Measurements from ENCODE around the gene CROCC. TPM values are rescaled to one million over a fixed set of nuclear protein-coding genes. Genes with fewer than 3 reads are reported as not detected.
"Not testable (repeated sequence)": the region's sequence is repeated elsewhere in the genome, so short reads cannot be mapped to it uniquely, and the experiment has no call there.

Gene CROCC
- total and polyA plus RNA-seq, 9 of the 15 experiments (the other 6 are each of a cell fraction or from before 2014, with no cell fraction given): 0.17 to 15.4 (median 7.6) TPM

GRCh38 chr1:16916036-16916880 lies 5.5 kb upstream of the CROCC start:
- H3K9ac ChIP-seq (ENCODE audit: insufficient read depth in 1 of 2, low read depth in 2 of 2, low read length in 2 of 2); FAIRE-seq; BruUV-seq (replicated peaks); H3K79me2 ChIP-seq (ENCODE audit: control insufficient read depth, insufficient read depth, low read length); H3K27me3 ChIP-seq (ENCODE audit: control insufficient read depth in 2 of 2, insufficient read depth in 2 of 2, low read length in 2 of 2); H3K9me1 ChIP-seq (ENCODE audit: control insufficient read depth, insufficient read depth, low read length); H2AFZ ChIP-seq (ENCODE audit: low read depth, low read length); ATAC-seq; H3K36me3 ChIP-seq (ENCODE audit: control insufficient read depth, insufficient read depth, low read length); H3K4me2 ChIP-seq (ENCODE audit: insufficient read depth, low read length); H3K9me3 ChIP-seq (replicated peaks; ENCODE audit: control insufficient read depth, insufficient read depth, low read depth, low read length); DNase-seq (ENCODE audit: extremely low read depth in 1 of 4, low spot score in 3 of 4); H3K4me3 ChIP-seq; H4K20me1 ChIP-seq (replicated peaks; ENCODE audit: control insufficient read depth, insufficient read depth, low read length); intact Hi-C loops (cut with micrococcal nuclease); H3K27ac ChIP-seq (ENCODE audit: extremely low read depth, low read depth, low read length): not testable (repeated sequence)
- POLR2A ChIA-PET: interaction anchor here (1.1 to 3.4 kb wide), 2 partner anchors 11 to 22 kb away, joined by 4 to 33 read pairs; no protein-coding TSS in a partner anchor
- H3K4me1 ChIP-seq (replicated peaks in 1 of 2; ENCODE audit: control insufficient read depth in 2 of 2, insufficient read depth in 2 of 2, low read length in 2 of 2): peaks cover 3 to 21% of the 10 kb centered on the region in 2 experiments; a peak in 4 of 5 replicates
- 0 out of 2 replicates have a peak, but pooled peaks have one; percentile 3 for TF ChIP-seq ZNF121 (CRISPR knock-in tag; conservative IDR thresholded peaks at IDR 0.05)
- 46% methylated on average over 10 of the region's 10 CpGs for WGBS (ENCODE audit: insufficient coverage, low coverage, missing lambda C conversion rate)
- in situ Hi-C loops (cut with MboI): loop anchor here (25.0 kb wide), 1 partner anchor 304 kb away; the partner anchor contains the start of gene NBPF1
- CTCF ChIA-PET (ENCODE audit: low intra/inter-chr PET ratio): interaction anchor here (0.6 kb wide), 1 partner anchor 128 kb away, joined by 3 read pairs; no protein-coding TSS in a partner anchor

DNA sequence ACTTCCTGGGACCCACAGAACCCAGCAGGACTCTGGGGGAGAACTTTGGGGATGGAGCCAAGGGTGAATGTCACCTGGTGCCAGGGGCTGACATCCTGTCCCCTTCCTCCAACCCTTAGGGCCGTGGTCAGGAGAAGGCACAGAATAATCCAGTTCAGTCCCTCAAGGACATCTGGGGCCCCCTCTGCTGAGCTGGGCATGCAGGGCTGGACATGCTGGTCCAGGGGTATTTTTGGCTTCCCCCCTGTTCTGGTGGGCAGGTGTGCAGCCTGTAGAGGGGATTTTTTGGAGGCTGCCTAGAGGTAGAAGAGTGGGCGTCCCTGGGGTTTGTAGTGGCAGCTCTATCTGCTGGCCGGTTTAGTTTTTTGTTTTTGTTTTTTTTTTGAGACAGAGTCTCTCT lies 3.4 kb upstream of the CROCC start:
- H4K20me1 ChIP-seq (replicated peaks; ENCODE audit: control insufficient read depth, insufficient read depth, low read length): no peaks in the 10 kb centered on the region; the same call in 1 of the 2 replicates
- DNase-seq (ENCODE audit: extremely low read depth in 1 of 4, low spot score in 3 of 4) (no peak), ATAC-seq (no peak), FAIRE-seq (no peak)
- H3K4me3 ChIP-seq: no peak overlapping the region
- intact Hi-C loops (cut with micrococcal nuclease) (no loop called here), in situ Hi-C loops (cut with MboI) (loop anchor here (25.0 kb wide), 1 partner anchor 306 kb away; the partner anchor contains the start of gene NBPF1)
- no TSS peak for BruUV-seq (replicated peaks)
- H2AFZ ChIP-seq (ENCODE audit: low read depth, low read length): no peak overlapping the region
- no peaks in the 10 kb centered on the region for H3K9me1 ChIP-seq (ENCODE audit: control insufficient read depth, insufficient read depth, low read length)
- CTCF ChIA-PET (ENCODE audit: low intra/inter-chr PET ratio): no interaction called here
- peak overlapping the region in 1 of 2 experiments; percentile 28; a peak in 1 of 4 replicates for H3K9ac ChIP-seq (ENCODE audit: insufficient read depth in 1 of 2, low read depth in 2 of 2, low read length in 2 of 2)
- H3K4me2 ChIP-seq (ENCODE audit: insufficient read depth, low read length): no peak overlapping the region
- H3K27me3 ChIP-seq (ENCODE audit: control insufficient read depth in 2 of 2, insufficient read depth in 2 of 2, low read length in 2 of 2): peaks cover 4 to 8% of the 10 kb centered on the region in 2 experiments; a peak in 2 of 5 replicates
- POLR2A ChIA-PET: interaction anchor here (1.3 kb wide), 1 partner anchor 13 kb away, joined by 11 read pairs; no protein-coding TSS in a partner anchor
- H3K27ac ChIP-seq (ENCODE audit: extremely low read depth, low read depth, low read length): no peak overlapping the region
- H3K36me3 ChIP-seq (ENCODE audit: control insufficient read depth, insufficient read depth, low read length): no peaks in the 10 kb centered on the region
- no peaks in the 10 kb centered on the region for H3K9me3 ChIP-seq (replicated peaks; ENCODE audit: control insufficient read depth, insufficient read depth, low read depth, low read length)
- H3K4me1 ChIP-seq (replicated peaks in 1 of 2; ENCODE audit: control insufficient read depth in 2 of 2, insufficient read depth in 2 of 2, low read length in 2 of 2): peaks cover 2 to 23% of the 10 kb centered on the region in 2 experiments; a peak in 4 of 5 replicates
- H3K79me2 ChIP-seq (ENCODE audit: control insufficient read depth, insufficient read depth, low read length): no peaks in the 10 kb centered on the region
- 21% methylated on average over 3 of the region's 3 CpGs for WGBS (ENCODE audit: insufficient coverage, low coverage, missing lambda C conversion rate)
- TF ChIP-seq ZNF175 (CRISPR knock-in tag; IDR thresholded peaks at IDR 0.05; ENCODE audit: low read depth) (no peak), MYC (IDR thresholded peaks at IDR 0.05; ENCODE audit: low read depth, low read length) (no peak), MYC (CRISPR knock-in tag; IDR thresholded peaks at IDR 0.05; ENCODE audit: borderline replicate concordance, low read depth) (no peak), TSC22D4 (tag; IDR thresholded peaks at IDR 0.05) (no peak), STAG1 (CRISPR knock-in tag; IDR thresholded peaks at IDR 0.05; ENCODE audit: borderline replicate concordance) (no peak), KDM5B (IDR thresholded peaks at IDR 0.05; ENCODE audit: insufficient replicate concordance, low read depth, low read length) (no peak), NCOR1 (IDR thresholded peaks at IDR 0.05) (no peak)
- TF ChIP-seq, protein P1, sequence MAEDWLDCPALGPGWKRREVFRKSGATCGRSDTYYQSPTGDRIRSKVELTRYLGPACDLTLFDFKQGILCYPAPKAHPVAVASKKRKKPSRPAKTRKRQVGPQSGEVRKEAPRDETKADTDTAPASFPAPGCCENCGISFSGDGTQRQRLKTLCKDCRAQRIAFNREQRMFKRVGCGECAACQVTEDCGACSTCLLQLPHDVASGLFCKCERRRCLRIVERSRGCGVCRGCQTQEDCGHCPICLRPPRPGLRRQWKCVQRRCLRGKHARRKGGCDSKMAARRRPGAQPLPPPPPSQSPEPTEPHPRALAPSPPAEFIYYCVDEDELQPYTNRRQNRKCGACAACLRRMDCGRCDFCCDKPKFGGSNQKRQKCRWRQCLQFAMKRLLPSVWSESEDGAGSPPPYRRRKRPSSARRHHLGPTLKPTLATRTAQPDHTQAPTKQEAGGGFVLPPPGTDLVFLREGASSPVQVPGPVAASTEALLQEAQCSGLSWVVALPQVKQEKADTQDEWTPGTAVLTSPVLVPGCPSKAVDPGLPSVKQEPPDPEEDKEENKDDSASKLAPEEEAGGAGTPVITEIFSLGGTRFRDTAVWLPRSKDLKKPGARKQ (CRISPR knock-in tag; IDR thresholded peaks at IDR 0.05): no peak
